DMS 273 (cell line): Measurements from ENCODE around the gene RUNX3.
A peak's percentile ranks its signal among the peaks of the same experiment; 100 is the strongest.
"Not testable (repeated sequence)": the region's sequence is repeated elsewhere in the genome, so short reads cannot be mapped to it uniquely, and the experiment has no call there.

ENCODE experiments used
- DNase-seq: peaks from one replicate; lab custom pipeline; 2025; ENCODE audit not compliant: unreplicated experiment; lab: John Stamatoyannopoulos, UW

RUNX3 gene

DNA sequence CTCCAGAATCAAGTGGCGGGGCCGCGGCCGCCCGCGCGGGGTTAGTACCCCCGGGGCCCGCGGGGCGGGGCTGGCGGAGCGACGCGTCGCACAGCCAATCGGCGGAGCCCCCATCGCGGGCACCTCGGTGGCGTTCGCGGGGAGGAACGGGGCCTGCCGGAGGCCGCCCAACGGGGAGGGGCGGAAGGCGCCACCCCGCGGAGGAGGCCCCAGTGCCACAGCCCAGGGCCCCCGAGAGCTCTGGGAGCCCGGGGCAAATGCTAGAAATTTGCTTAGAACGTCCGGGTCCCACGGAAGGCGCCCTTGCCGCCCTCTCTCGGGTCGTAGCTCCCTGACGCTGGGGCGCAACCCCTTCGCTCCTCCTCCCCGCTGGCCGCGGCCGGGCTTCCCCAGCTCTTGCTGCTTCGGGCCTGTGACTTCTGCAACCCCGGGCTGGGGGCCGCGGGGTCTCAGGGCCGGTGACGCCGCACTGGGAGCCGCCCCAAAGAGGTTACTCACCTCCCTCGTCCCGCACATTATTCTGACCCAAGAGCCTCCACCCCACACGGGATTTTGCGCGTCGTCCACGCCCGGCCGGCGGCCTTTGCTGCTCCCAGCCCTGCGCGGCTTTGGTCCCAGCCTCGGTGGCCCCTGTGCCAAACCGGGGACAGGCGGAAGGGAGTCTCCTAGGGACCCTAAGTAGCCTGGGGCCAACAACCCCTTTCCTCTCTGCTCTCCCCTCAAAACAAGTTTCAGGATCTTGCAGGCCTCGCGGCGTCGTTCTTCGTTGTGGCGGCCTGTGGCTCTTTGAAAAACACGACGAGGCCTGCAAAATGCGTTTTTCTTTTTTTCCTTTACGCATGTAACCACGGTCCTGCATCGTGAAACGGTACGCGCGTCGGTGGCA lies at the start of gene RUNX3:
TSS of gene RUNX3 (minus strand) at position 17 of the 886 bp plus-strand sequence. CDS start 408 bp downstream, outside the sequence.
- DNase-seq: peak; percentile 89

DNA sequence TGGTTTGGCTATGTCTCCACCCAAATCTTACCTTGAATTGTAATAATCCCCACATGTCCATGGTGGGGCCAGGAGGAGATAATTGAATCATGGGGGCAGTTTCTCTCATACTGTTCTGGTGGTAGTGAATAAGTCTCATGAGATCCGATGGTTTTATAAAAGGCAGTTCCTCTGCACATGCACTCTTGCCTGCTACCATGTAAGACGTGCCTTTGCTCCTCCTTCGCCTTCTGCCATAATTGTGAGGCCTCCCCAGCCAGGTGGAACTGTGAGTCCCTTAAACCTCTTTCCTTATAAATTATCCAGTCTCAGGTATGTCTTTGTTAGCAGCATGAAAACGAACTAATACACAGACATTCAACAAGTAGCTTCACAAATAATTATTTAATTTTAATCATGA lies 49.2 kb upstream of the RUNX3 start:
- not testable (repeated sequence) for DNase-seq

DNA sequence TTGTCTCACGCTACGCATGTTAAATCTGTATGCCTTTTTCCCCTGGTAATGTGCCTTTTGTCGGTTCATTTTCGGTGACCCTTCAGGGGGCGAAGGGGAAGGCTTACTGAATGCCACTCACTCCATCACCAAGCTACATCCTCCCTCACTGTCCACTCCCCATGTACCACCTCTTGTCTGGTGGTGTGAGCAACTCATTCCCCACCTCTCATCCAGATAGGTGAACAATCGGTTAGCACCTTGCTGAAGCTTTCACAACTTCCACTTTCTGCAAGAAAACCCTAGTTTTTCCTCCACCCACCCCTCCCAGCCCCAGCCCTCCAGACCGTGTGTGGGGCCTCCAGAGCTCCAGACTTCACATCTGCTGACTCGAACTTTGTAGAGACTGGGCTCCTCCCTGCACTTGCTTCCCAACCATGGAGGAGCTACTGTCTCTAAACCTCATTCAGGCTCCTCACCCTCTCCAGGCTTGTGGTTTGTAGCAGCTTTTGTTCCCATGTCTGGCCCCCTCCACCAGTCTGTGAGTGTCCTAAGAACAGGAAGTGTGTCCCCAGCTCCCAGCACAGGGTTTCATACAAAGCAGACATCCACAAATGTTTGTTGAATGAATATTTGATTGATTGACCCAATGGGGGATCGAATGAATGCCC lies 48.4 kb upstream of the RUNX3 start:
- DNase-seq: no peak

DNA sequence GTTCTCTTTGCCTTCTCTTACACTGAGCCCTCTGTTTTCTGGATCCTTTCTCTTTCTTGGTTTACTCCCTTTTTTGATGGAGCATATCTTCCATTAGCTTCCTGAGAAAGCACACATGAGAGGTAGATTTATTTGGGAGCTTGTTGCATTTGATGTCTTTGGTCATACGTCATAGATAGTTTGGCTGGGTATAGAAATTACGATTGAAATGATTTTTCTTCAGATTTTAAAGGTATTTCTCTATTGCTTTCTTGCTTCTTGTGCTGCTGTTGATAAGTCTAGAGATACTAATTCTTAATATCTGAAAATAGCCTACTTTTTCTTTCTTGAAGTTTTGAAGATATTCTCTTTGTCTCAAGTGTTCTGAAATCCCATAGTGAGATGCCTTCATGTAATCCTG lies 45.3 kb upstream of the RUNX3 start:
- no peak for DNase-seq

DNA sequence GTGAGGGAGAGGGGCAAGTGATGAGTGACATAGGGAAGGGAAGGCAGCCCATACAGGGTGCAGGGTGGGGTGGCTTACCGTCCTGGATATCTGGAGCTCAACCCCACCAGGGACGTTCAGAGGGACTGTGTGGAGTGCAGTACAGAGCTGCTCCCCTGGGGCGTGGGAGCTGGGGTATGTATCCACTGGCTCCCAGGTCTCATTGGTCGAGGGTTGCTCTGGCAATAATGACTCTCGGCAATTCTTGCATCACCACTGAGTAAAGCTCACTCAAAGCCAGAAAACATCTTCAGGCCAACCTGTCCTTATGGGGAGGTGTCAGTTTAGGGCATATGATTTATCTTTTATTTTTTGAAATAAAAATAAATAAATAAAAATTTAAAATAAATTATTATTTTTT lies 43.2 kb upstream of the RUNX3 start:
- no peak for DNase-seq

DNA sequence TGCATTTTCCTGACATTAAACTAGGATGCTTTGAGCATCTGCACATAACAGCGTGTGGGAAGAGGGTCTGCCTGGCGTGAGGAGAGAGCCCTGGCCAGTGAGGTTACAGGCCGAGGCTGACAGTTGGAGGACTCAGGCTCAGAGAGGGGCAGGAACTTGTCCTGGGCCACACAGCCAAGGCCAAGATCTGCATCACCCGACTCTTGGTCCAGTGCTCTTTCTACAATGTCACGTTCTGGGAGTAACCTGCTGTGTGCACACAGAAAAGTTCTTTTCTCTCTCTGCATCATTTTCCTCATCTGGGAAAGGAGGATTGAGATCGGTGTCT lies 42.8 kb upstream of the RUNX3 start:
- no peak for DNase-seq

DNA sequence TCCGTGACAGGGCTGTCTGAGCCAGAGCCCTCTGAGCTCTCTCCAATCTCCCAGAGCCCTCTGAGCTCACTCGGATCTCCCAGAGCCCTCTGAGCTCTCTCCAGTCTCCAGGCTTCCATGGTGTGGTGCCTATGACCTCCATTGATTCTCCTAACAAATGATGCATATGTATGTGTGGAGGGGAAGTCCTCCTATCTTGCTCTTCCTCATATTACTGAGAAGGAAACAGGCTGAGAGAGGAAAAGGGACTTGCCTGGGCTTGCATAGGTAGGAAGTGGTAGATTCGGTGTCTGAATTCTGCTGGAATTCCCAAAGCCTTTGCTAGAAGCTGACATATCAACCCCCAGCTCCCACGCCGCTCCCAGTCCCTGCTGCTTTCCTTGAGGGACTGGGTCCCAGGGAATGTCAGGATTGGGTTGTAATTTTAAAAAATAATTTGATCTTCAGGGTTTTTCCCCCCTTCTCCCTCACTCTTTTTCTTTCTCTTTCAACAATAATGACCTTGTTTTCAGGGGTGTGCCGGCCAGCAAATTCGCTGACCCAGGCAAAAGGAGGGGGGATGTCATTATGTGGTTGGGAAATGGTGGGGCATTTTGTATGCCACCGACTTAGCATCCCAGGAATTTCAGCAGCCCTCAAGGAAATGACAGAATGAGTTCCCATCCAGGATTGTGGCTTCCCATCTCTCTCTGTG lies 42.3 kb upstream of the RUNX3 start:
- peak; percentile 15 for DNase-seq

DNA sequence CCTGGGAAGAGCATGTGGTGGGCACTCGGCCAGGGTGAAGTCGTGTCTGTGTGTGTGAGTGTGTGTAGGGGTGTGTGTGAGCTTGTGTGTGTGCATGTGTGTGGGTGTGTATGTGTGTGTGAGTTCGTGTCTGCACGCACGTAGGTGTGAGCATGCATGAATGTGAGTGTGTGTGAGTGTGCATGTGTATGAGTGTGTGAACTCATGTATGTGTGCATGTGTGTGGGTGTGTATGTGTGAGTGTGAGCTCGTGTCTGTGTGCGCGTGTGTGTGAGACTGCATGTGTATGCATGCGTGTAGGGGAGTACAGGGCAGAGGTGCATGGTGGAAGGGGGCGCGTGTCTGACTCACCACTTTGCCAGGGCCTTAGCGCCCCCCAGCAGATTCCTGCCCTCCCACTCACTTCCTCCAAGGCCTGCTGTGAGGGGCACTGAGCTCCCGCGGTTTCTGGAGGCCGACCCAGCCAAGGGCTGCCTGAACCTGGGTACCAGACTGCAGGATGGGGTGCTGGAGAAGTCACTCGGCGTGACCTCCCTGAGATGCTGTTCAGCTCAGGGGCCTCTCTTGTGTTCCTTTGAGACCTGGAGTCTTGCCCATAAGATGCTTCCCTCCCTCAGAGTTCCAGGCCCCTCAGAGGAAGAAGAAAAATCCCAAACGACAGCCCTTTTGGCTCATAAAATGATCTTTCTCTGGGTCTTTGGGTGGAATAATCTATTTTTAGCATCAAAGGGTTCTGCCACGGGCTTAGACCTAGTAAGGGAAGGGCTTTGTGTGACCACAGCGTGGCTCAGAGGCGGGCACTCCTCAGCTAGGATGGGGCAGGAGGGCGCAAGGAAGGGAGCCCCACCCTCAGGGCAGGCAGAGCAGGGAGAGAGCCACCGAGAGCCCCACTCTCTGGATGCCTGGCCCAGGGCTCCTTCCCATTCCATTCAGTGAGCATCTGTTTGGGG lies 41.1 kb upstream of the RUNX3 start:
- no peak for DNase-seq

DNA sequence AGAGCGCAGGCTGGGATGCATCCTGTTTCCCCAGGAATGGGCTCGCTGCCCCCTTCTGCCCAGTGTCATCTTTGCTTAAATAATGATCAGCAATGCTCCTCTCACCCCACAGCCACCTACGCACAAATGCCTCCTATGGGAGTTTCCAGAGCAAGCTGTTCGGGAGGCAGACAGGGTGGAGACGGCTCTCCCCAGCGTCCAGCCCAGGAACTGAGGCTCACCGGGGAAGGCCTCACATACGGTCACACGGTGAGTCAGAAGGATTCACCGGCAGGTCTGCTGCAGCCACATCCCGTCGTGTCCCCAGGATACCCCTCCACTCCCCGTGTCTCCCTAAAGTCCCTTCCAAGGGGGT lies 40.3 kb upstream of the RUNX3 start:
- DNase-seq: peak; percentile 46

DNA sequence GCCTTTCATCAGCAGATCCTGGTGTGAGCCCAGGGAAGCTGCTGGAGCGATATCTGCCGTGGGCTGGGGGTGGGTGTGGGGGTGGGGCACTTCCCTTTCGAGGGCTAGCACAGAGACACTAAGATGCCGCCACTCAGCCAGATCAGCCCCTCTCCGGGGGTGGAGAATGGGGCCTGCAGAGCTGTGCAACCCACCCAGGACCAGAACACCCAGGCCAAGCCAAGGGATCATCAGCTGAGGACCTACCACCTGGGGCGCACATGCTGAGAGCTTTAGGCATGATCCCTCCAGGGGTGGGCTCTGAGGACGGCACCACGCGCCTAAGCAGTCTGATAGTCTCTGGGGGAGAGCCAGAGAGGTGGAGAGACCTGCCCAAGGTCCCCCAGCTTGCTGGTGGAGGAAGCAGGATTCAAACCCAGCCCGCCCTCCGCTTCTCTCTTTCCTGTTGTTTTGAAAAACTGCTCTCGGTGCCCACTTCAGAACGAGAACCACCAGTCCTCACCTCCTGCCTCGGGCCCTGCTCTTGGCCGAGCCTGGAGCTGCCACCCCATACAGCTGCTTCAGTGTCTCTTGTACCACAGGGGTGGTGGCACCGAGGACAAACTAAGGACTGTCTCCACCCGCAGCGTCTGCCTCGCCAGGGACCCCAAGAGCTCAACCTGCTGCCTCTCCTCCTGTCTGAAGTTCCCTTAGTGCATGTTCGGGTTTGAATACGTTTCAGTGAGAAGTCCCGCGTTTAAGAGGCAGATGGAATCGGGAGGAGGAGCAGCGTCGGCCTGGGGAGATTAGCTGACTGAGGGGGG lies 39.7 kb upstream of the RUNX3 start:
- no peak for DNase-seq

DNA sequence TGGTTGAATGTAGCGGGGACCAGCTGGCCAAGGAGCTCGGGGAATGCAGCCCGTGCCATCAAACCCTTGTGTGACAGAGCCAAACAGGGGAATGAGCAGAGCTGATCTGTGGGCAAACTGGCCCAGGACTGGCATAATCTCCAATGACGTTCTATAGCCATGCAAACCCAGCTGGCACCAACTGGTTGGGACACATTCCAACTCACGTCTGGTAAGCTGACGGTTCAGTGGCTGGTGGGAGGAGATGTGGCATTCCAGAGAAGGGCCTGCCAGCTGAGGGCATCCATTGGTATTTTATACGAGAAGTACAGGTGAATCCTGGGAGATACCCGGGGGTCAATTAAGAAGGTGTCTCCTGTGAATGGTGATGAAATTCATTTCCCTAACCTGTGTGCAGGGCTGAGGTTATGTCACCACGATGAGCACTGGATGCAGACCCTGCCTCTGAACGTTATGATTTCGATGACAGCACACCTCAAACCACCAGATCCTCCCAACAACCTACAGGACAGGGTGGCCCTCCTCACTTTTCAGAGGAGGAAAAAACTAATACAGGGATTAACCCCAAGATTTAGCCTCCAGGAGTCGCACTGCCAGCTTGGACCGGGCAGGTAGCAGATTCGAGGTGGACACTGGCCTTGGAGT lies 39.0 kb upstream of the RUNX3 start:
- peak; percentile 40 for DNase-seq

DNA sequence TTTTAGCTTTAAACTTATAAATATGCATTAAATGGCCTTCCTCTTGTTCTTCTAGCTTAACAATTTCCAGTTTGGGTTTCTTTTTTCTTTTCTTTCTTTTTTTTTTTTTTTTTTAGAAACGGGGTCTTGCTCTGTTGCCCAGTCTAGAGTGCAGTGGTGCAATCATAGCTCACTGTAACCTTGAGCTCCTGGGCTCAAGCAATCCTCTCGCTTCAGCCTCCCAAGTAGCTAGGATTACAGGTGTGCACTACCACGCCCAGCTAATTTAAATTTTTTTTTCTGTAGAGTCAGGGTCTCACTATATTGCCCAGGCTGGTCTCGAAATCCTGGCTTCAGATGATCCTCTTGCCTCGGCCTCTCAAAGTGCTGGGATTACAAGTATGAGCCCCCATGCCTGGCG lies 37.9 kb upstream of the RUNX3 start:
- DNase-seq: no peak

DNA sequence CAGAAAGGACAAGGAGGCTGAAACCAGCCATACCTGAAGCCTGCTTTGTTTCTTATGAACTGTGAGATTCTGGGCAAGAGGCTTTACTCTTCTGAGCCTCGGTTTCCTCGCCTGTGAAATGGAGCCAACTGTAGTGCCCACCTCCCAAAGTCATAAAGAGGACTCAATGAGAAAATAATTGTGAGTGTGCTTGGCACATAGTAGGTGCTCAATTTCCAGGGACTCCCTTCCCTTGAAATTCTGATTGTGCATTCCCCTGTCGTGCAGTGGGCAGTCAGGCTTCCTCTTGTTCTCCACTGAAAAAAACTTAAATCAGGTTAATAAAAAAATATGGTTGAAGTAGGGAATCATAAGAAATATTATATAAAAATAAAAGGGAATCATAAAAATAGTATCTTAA lies 37.5 kb upstream of the RUNX3 start:
- DNase-seq: no peak

DNA sequence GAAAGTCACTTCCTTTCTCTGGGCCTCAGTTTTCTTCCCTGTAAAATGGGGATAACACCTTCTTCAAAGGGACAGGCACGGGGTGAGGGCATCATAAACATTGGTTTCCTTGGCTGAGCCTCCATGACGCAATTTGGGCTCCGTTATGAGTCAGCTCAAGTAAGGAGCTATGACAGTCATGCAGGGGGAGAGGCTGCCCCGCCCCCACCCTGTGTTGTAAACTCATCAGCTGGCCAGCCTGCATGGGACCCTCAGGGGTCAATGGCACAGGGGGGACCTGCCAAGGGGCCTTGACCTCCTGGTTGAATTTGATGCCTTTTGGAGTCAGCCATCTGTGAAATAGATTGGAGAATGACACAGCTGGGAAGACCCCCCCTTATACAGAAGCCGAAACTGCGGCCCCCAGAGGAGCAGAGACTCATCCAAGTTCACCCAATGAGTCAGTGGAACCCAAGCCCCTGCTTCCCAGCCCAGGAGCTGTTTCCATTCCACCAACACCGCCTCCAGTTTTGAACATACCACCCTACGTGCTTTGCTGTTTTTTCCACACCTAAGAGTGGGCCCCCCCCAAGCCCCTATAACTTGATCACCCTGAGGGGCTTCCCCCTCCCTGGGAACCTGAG lies 36.8 kb upstream of the RUNX3 start:
- no peak for DNase-seq

DNA sequence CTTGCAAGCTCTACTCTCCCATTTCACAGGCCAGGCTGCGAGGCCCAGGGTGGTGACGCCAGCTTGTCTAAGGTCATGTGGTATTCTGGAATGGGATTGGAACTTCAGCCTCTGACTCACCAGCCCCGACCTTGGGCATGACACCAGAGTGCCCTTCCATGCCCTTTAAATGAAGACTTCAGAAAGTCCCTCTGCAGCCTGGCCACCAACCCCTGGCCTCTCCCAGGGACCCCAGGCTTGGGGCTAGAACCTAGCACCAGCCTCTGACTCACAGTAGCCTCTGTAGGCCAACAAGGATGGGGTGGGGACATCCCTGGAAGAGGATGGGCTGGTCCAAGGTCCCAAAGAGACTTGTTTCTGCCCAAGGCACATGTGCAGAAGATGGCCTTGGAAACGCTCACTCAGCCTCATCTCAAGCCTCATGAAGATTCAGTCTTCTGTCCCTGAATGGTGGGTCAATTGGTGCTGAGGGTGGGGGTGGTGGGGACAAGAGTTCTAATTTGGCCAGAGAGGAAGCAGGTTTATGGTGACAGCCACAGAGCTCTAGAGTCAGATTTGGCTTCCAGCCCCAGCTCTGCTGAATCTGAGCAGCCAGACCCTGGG lies 36.1 kb upstream of the RUNX3 start:
- DNase-seq: no peak

DNA sequence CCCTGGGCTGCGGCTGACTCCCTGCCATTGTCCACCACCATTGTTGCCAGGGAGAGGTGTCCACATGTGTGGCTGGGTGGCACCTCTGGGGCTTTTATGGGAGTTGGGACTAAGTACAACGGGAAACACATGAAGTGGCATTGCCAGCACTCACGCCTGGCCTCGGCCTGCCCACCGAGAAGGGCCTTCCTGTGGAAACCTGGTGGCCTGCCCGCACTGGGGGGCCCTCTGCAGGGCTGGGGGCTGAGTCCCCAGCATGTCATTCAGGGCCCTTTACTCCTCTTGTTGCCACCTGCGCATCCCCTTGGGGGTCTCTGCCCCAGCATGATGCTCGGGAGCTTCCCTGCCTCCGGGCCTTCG lies 35.5 kb upstream of the RUNX3 start:
- no peak for DNase-seq

DNA sequence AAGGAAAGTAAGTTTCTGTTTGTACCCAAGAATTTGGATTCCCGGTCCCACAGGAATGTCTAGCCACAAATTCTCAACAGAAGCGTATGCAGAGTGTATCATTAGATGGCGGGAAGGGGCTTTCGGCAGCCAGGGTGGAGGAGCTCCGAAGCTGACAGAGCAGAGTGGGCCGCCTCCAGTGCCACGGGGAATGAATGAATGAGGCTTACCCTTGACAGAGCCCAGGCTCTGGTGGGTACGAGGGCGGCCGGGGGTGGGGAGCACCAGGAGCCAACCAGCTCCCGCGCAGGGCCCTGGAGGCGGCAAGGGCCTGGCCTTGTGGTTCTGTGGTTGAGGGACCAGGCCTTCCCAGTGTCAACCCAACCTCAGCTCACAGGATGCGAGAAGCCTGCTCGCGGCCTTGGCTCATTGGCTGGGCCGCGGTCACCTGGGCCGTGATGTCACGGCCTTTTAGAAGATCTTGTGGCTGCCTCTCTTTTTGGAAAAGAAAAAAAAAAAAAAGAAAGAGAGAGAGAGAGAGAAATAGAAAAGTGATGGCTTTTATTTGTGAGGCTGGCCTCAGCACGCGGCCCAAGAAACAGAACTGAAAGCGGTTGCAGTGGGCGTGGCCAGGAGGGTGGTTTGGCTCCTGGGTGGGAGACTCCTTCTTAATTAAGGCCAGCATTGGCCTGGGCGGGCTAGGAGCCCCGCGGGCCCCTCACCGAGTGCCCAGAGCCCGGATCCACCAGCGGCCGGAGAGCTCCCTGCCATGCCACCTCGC lies 34.9 kb upstream of the RUNX3 start:
- no peak for DNase-seq
